Hematopoietic multipotent progenitor cell treated with erythropoietin and hydrocortisone succinate and interleukin-3 and kit ligand, for 4 days (in vitro differentiated cells): ENCODE measurements around the gene TAAR6.
A peak's percentile ranks its signal among the peaks of the same experiment; 100 is the strongest.
"Not testable (repeated sequence)": the region's sequence is repeated elsewhere in the genome, so short reads cannot be mapped to it uniquely, and the experiment has no call there.

ENCODE experiments used
- DNase-seq: peaks from one replicate; pipeline ENCODE4 v3.0.0-alpha.2; 2015

TAAR6 gene

GRCh38 chr6:132570221-132570777 lies at the start of gene TAAR6:
TSS of gene TAAR6 (plus strand) at chr6:132570322. CDS start at chr6:132570322, 0 bp downstream.
- no peak for DNase-seq

- DNase-seq = no peak
Observed at GRCh38 chr6:132520953-132521352, 49.2 kb upstream of the TAAR6 start.

- no peak for DNase-seq
Observed at GRCh38 chr6:132524646-132525045, 45.5 kb upstream of the TAAR6 start.

- no peak for DNase-seq
Observed at GRCh38 chr6:132525866-132526265, 44.3 kb upstream of the TAAR6 start.

GRCh38 chr6:132526461-132526860 lies 43.7 kb upstream of the TAAR6 start:
- DNase-seq = no peak

GRCh38 chr6:132527791-132528190 lies 42.3 kb upstream of the TAAR6 start:
- no peak for DNase-seq

- DNase-seq = peak; percentile 88
Observed at GRCh38 chr6:132530293-132530974, 39.7 kb upstream of the TAAR6 start.

GRCh38 chr6:132534546-132534945 lies 35.6 kb upstream of the TAAR6 start:
- DNase-seq = not testable (repeated sequence)

- DNase-seq = no peak
Observed at GRCh38 chr6:132537145-132537544, 33.0 kb upstream of the TAAR6 start.

- no peak for DNase-seq
Observed at GRCh38 chr6:132537977-132538376, 32.1 kb upstream of the TAAR6 start, which contains the start of gene TAAR9. TSS of gene TAAR9 (plus strand) at chr6:132538277. CDS start at chr6:132538290, 13 bp downstream.

- no peak for DNase-seq
Observed at GRCh38 chr6:132544826-132545225, 25.3 kb upstream of the TAAR6 start.

- DNase-seq = no peak
Observed at GRCh38 chr6:132548746-132549463, 21.2 kb upstream of the TAAR6 start.

- DNase-seq = no peak
Observed at GRCh38 chr6:132551214-132551613, 18.9 kb upstream of the TAAR6 start.

- no peak for DNase-seq
Observed at GRCh38 chr6:132552372-132552771, 17.8 kb upstream of the TAAR6 start, which contains the start of gene TAAR8. TSS of gene TAAR8 (plus strand) at chr6:132552672. CDS start at chr6:132552693, 21 bp downstream.

- DNase-seq = not testable (repeated sequence)
Observed at GRCh38 chr6:132560087-132560486, 10.0 kb upstream of the TAAR6 start.

- DNase-seq = no peak
Observed at GRCh38 chr6:132566404-132566803, 3.7 kb upstream of the TAAR6 start.

GRCh38 chr6:132567566-132567965 lies 2.6 kb upstream of the TAAR6 start:
- no peak for DNase-seq

GRCh38 chr6:132568611-132569010 lies 1.5 kb upstream of the TAAR6 start:
- DNase-seq = no peak

- no peak for DNase-seq
Observed at GRCh38 chr6:132569170-132569569, 952 bp upstream of the TAAR6 start.

GRCh38 chr6:132571774-132572173 lies 1.7 kb downstream of the TAAR6 start:
- DNase-seq = no peak

GRCh38 chr6:132584698-132585097 lies 14.6 kb downstream of the TAAR6 start:
- no peak for DNase-seq

GRCh38 chr6:132587424-132587823 lies 17.3 kb downstream of the TAAR6 start:
- peak; percentile 13 for DNase-seq

GRCh38 chr6:132589454-132589853 lies 19.3 kb downstream of the TAAR6 start, which contains the start of gene TAAR5:
TSS of gene TAAR5 (minus strand) at chr6:132589741. CDS start at chr6:132589686, 55 bp downstream.
- DNase-seq = no peak

GRCh38 chr6:132590362-132590761 lies 20.2 kb downstream of the TAAR6 start:
- no peak for DNase-seq
